ENCODE measurements around the gene RGS19. TPM values are rescaled to one million over a fixed set of nuclear protein-coding genes. Genes with fewer than 3 reads are reported as not detected.

RGS19 gene
- total RNA-seq, 4 donors from 2014 or later = 3.4 to 16.0 (median 10.5) TPM

GRCh38 chr20:64082820-64083377 lies 3.6 kb upstream of the RGS19 start:
- Histone ChIP-seq H3K4me1 (peaks cover 0 to 53% (median 25%) of the 10 kb centered on the region in 3 donors), H3K27ac (no peak overlapping the region), H3K9me3 (peaks cover 0 to 3% (median 0%) of the 10 kb centered on the region in 3 donors), H3K4me3 (peak overlapping the region in 1 of 2 donors; percentile 62), H3K27me3 (peaks cover 41% of the 10 kb centered on the region), H3K36me3 (no peaks in the 10 kb centered on the region)
- 30 to 60% methylated on average over 1 to 2 of the region's 13 CpGs for WGBS, 2 donors (ENCODE audit: low coverage in 1 of 2)
- no peak for ATAC-seq
- TF ChIP-seq POLR2A (IDR thresholded peaks at IDR 0.05) = no peak
- TF ChIP-seq CTCF (IDR thresholded peaks at IDR 0.05) = no peak
- no peak for TF ChIP-seq EP300 (IDR thresholded peaks at IDR 0.05)
- no peak for TF ChIP-seq POLR2AphosphoS5 (IDR thresholded peaks at IDR 0.05)

- ATAC-seq = no peak
- peaks cover 0 to 58% (median 25%) of the 10 kb centered on the region in 3 donors for H3K4me1 ChIP-seq
- H3K4me3 ChIP-seq = no peak overlapping the region
- TF ChIP-seq POLR2AphosphoS5 (IDR thresholded peaks at IDR 0.05) = no peak
- TF ChIP-seq POLR2A (IDR thresholded peaks at IDR 0.05) = no peak
- no peak for TF ChIP-seq CTCF (IDR thresholded peaks at IDR 0.05)
- no peak for TF ChIP-seq EP300 (IDR thresholded peaks at IDR 0.05)
- H3K9me3 ChIP-seq = peaks cover 0 to 3% (median 0%) of the 10 kb centered on the region in 3 donors
- H3K27ac ChIP-seq = no peak overlapping the region
- no CpG with 5 or more reads among the region's 13 CpGs for WGBS, 2 donors (ENCODE audit: low coverage in 1 of 2)
- no peaks in the 10 kb centered on the region for H3K36me3 ChIP-seq
- H3K27me3 ChIP-seq = peaks cover 37% of the 10 kb centered on the region
These were observed 2.9 kb upstream of the RGS19 start for GRCh38 chr20:64082126-64082731.

- Histone ChIP-seq H3K36me3 (no peaks in the 10 kb centered on the region), H3K4me1 (peaks cover 0 to 58% (median 25%) of the 10 kb centered on the region in 3 donors), H3K4me3 (no peak overlapping the region), H3K27ac (no peak overlapping the region), H3K9me3 (no peaks in the 10 kb centered on the region), H3K27me3 (peaks cover 37% of the 10 kb centered on the region)
- no peak for ATAC-seq
- no peak for TF ChIP-seq CTCF (IDR thresholded peaks at IDR 0.05)
- TF ChIP-seq POLR2A (IDR thresholded peaks at IDR 0.05) = no peak
- no peak for TF ChIP-seq EP300 (IDR thresholded peaks at IDR 0.05)
- TF ChIP-seq POLR2AphosphoS5 (IDR thresholded peaks at IDR 0.05) = no peak
- 80% methylated on average over 6 of the region's 6 CpGs; no CpG with 5 or more reads in 1 of the 2 donors for WGBS, 2 donors (ENCODE audit: low coverage in 1 of 2)
These were observed 2.3 kb upstream of the RGS19 start for GRCh38 chr20:64081624-64081964.

GRCh38 chr20:64080813-64081623 lies 1.7 kb upstream of the RGS19 start:
- no peak for ATAC-seq
- H3K27ac ChIP-seq = peak overlapping the region in 2 of 4 donors; percentile 82
- peaks cover 33% of the 10 kb centered on the region for H3K27me3 ChIP-seq
- no peaks in the 10 kb centered on the region for H3K9me3 ChIP-seq
- H3K4me3 ChIP-seq = peak overlapping the region in 1 of 2 donors; percentile 78
- 37 to 80% methylated on average over 2 to 7 of the region's 17 CpGs for WGBS, 2 donors (ENCODE audit: low coverage in 1 of 2)
- peaks cover 0 to 58% (median 25%) of the 10 kb centered on the region in 3 donors for H3K4me1 ChIP-seq
- H3K36me3 ChIP-seq = no peaks in the 10 kb centered on the region
- TF ChIP-seq POLR2AphosphoS5 (IDR thresholded peaks at IDR 0.05) (no peak), CTCF (IDR thresholded peaks at IDR 0.05) (no peak), POLR2A (IDR thresholded peaks at IDR 0.05) (no peak), EP300 (IDR thresholded peaks at IDR 0.05) (no peak)

Data from gastroesophageal sphincter (tissue), 4 donors.